ENCODE data around the gene SMIM41. TPM values are rescaled to one million over a fixed set of nuclear protein-coding genes. Genes with fewer than 3 reads are reported as not detected.

The SMIM41 gene
- total and polyA plus RNA-seq, 12 donors: 0.19 to 0.52 (median 0.27) TPM; not detected in 8

DNA sequence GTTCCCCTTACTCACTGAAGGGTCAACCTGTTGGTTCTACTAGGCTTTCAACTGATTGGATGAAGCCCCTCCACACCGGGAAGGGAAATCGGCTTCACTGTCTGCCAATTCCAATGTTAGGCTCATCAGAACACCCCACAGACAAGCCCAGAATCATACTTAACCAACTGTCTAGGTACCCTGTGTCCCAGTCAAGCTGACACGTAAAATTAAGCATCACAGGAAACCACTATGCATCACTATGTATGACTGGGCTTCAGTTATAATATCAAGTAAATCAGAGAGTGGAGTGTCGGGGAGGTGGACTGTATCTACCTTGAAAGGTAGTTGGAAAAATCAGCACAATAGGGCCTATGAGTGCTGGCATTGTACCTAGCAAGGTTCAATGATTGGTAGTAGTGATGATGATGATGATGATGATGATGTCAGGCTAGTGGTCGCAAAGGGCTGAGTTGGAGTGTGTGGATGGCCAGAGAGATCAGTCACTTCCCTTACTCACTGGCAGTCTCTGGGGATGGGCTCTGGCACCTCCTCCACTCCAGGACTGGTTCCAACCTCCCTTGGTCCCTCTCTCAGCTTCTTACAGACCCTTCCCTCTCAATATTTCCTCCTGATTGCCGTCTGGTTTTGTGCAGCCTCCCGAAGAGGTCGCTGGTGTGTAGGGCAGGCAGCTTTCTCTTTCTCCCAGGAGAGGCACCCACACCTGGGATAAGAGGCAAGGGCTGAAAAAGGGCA is 13.0 kb upstream of the SMIM41 start:
- Histone ChIP-seq H3K27me3 (no peaks in the 10 kb centered on the region), H3K4me3 (no peak overlapping the region), H3K27ac (no peak overlapping the region), H3K36me3 (peaks cover 0 to 1% (median 0%) of the 10 kb centered on the region in 9 donors), H3K4me1 (peaks cover 12 to 54% (median 35%) of the 10 kb centered on the region in 9 donors), H3K9me3 (no peaks in the 10 kb centered on the region)
- ATAC-seq (no peak), DNase-seq (no peak)
- intact Hi-C loops (cut with DNase I): loop anchor here in 2 of 10 donors (5.0 kb wide), 2 partner anchors 34 to 39 kb away; no protein-coding TSS in a partner anchor
- TF ChIP-seq, protein P1, sequence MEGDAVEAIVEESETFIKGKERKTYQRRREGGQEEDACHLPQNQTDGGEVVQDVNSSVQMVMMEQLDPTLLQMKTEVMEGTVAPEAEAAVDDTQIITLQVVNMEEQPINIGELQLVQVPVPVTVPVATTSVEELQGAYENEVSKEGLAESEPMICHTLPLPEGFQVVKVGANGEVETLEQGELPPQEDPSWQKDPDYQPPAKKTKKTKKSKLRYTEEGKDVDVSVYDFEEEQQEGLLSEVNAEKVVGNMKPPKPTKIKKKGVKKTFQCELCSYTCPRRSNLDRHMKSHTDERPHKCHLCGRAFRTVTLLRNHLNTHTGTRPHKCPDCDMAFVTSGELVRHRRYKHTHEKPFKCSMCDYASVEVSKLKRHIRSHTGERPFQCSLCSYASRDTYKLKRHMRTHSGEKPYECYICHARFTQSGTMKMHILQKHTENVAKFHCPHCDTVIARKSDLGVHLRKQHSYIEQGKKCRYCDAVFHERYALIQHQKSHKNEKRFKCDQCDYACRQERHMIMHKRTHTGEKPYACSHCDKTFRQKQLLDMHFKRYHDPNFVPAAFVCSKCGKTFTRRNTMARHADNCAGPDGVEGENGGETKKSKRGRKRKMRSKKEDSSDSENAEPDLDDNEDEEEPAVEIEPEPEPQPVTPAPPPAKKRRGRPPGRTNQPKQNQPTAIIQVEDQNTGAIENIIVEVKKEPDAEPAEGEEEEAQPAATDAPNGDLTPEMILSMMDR (IDR thresholded peaks at IDR 0.05): no peak
- 60 to 74% methylated on average over 8 of the region's 8 CpGs for WGBS, 2 donors

DNA sequence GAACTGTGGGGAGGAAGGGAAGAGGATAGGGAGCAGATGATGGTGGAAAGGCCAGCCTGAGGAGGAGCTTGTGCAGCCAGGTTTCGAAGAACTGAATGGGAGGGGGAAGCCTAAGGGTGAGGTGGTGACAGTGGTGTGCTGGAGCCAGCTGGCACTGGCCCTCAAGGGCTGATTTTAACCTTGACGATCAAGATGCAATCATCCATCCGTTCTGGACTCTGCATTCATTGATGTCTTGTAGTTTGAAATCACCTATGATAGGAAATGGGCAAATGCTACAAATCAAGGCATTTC is 12.5 kb upstream of the SMIM41 start:
- intact Hi-C loops (cut with DNase I): loop anchor here in 2 of 10 donors (5.0 kb wide), 2 partner anchors 35 to 40 kb away; no protein-coding TSS in a partner anchor
- no peak for DNase-seq
- Histone ChIP-seq H3K9me3 (no peaks in the 10 kb centered on the region), H3K36me3 (peaks cover 0 to 6% (median 0%) of the 10 kb centered on the region in 9 donors), H3K27ac (no peak overlapping the region), H3K4me3 (no peak overlapping the region), H3K4me1 (peaks cover 13 to 54% (median 37%) of the 10 kb centered on the region in 9 donors), H3K27me3 (no peaks in the 10 kb centered on the region)
- ATAC-seq: no peak
- 27 to 50% methylated on average over 3 of the region's 3 CpGs for WGBS, 2 donors
- TF ChIP-seq, protein P1 (IDR thresholded peaks at IDR 0.05): no peak

DNA sequence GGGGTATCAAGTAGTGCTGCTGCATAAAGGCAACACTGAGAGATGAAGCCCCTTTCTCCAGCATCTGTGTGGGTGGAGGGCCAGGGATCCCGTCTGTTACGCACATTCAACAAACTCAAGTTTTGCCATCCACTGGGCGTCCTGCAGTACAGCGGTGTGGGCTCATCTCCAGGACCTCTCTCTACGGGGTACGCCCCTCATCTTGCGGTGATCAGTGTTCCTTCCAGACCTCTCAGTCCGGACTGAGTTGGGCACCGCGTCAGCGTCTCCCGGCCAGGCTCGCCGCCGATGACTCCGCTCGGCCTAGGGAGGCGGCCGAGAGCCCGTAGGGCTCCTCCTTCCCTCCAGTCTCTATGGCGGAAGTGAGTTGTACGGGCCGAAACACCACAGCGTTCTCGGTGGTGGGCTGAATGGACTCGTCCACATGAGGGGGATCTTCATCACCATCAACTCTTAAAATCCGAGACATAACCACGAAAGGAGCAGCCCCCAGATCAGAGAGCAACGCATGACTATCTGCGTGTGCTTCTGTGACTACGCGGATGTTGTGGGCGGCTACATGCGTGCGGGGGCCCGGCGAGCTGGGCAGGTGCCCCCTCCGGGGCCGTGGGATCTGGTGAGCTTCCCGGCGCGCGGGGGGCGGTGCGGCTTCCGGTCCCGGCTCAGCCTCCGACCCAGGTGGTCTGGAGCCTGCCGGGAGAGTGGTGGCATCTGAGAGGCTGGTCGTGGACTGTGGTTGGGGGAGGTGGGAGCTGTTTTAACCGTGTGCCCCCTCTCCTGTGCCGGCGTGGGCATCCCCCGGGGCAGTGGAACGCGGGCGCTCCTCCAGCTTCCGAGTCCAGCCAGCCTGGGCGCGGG is 9.9 kb upstream of the SMIM41 start, which contains the start of gene ATG101:
Gene ATG101 (plus strand): TSS at position 652 of the 858 bp plus-strand sequence. CDS start 3,673 bp downstream, outside the sequence.
- Histone ChIP-seq H3K4me1 (peaks cover 12 to 54% (median 33%) of the 10 kb centered on the region in 9 donors), H3K36me3 (peaks cover 0 to 32% (median 0%) of the 10 kb centered on the region in 9 donors), H3K27me3 (no peaks in the 10 kb centered on the region), H3K4me3 (peak within 1 kb of the TSS; percentile 68 to 98 (median 82)), H3K27ac (peak within 1 kb of the TSS; percentile 64 to 96 (median 93)), H3K9me3 (no peaks in the 10 kb centered on the region)
- TF ChIP-seq, protein P1 (IDR thresholded peaks at IDR 0.05): peak; percentile 49 to 87 (median 67)
- ATAC-seq (peak; percentile 96 to 98 (median 97)), DNase-seq (peak; percentile 88 to 93)
- WGBS, 2 donors: 1% methylated on average over 53 to 60 of the region's 60 CpGs
- intact Hi-C loops (cut with DNase I): loop anchor here in 5 of 10 donors (1.0 to 10.0 kb wide), 7 partner anchors 19 to 645 kb away; partner anchors contain the start of genes NR4A1 (in 1 of the 5) and SLC4A8 (in 1 of the 5)
